GM19240 (cell line): ENCODE measurements around the gene SEC24D.
"Not testable (repeated sequence)": the region's sequence is repeated elsewhere in the genome, so short reads cannot be mapped to it uniquely, and the experiment has no call there.

Source experiments
- DNase-seq: peaks from one replicate; pipeline ENCODE4 v3.0.0; 2011; ENCODE audit warnings: low spot score; ENCODE audit not compliant: insufficient read length

The SEC24D gene

GRCh38 chr4:118810991-118811764 is 24.7 kb downstream of the SEC24D start:
- no peak for DNase-seq

GRCh38 chr4:118807659-118808058 is 28.3 kb downstream of the SEC24D start:
- no peak for DNase-seq

- no peak for DNase-seq
Observed at GRCh38 chr4:118803253-118803652, 32.7 kb downstream of the SEC24D start.

- DNase-seq: no peak
Observed at GRCh38 chr4:118801895-118802575, 33.9 kb downstream of the SEC24D start.

- DNase-seq: no peak
Observed at GRCh38 chr4:118799231-118799942, 36.5 kb downstream of the SEC24D start.

GRCh38 chr4:118798658-118799057 is 37.3 kb downstream of the SEC24D start:
- no peak for DNase-seq

GRCh38 chr4:118797558-118798142 is 38.3 kb downstream of the SEC24D start:
- DNase-seq: no peak

GRCh38 chr4:118791690-118792446 is 44.1 kb downstream of the SEC24D start:
- not testable (repeated sequence) for DNase-seq

GRCh38 chr4:118790544-118790943 is 45.4 kb downstream of the SEC24D start:
- DNase-seq: no peak

- DNase-seq: no peak
Observed at GRCh38 chr4:118788911-118789310, 47.0 kb downstream of the SEC24D start.

- no peak for DNase-seq
Observed at GRCh38 chr4:118787844-118788380, 48.0 kb downstream of the SEC24D start.

GRCh38 chr4:118784776-118785175 is 51.1 kb downstream of the SEC24D start:
- DNase-seq: no peak

- DNase-seq: no peak
Observed at GRCh38 chr4:118783887-118784286, 52.0 kb downstream of the SEC24D start.

GRCh38 chr4:118782886-118783285 is 53.0 kb downstream of the SEC24D start:
- not testable (repeated sequence) for DNase-seq

GRCh38 chr4:118777649-118778048 is 58.3 kb downstream of the SEC24D start:
- not testable (repeated sequence) for DNase-seq

GRCh38 chr4:118776955-118777640 is 58.8 kb downstream of the SEC24D start:
- not testable (repeated sequence) for DNase-seq

GRCh38 chr4:118776157-118776954 is 59.6 kb downstream of the SEC24D start:
- DNase-seq: no peak

- DNase-seq: no peak
Observed at GRCh38 chr4:118775405-118775804, 60.5 kb downstream of the SEC24D start.

- no peak for DNase-seq
Observed at GRCh38 chr4:118774989-118775388, 60.9 kb downstream of the SEC24D start.
